GM11168 (cell line): ENCODE measurements around the gene TAGLN2.

Experiments used
- in situ Hi-C: fragments of 300-500 bp; cut with MboI; formaldehyde crosslinking; loops from one replicate; pipeline ENCODE4 v1.12.0; 2022; ENCODE audit warnings: low sequenced_read_pairs; ENCODE audit not compliant: unreplicated experiment

The TAGLN2 gene

GRCh38 chr1:159937054-159937750 is 11.9 kb upstream of the TAGLN2 start:
- in situ Hi-C loops = loop anchor here (5.0 kb wide), 1 partner anchor 70 kb away; no protein-coding TSS in a partner anchor

- in situ Hi-C loops = loop anchor here (5.0 kb wide), 1 partner anchor 71 kb away; no protein-coding TSS in a partner anchor
These were observed 11.1 kb upstream of the TAGLN2 start for GRCh38 chr1:159936273-159936904.

- in situ Hi-C loops = loop anchor here (5.0 kb wide), 1 partner anchor 72 kb away; no protein-coding TSS in a partner anchor
These were observed 10.5 kb upstream of the TAGLN2 start for GRCh38 chr1:159935719-159936272.

GRCh38 chr1:159935305-159935704 is 10.0 kb upstream of the TAGLN2 start:
- in situ Hi-C loops = loop anchor here (5.0 kb wide), 1 partner anchor 72 kb away; no protein-coding TSS in a partner anchor

GRCh38 chr1:159934136-159935039 is 9.1 kb upstream of the TAGLN2 start:
- in situ Hi-C loops = loop anchor here (5.0 kb wide), 1 partner anchor 73 kb away; no protein-coding TSS in a partner anchor

GRCh38 chr1:159933347-159933746 is 8.0 kb upstream of the TAGLN2 start:
- in situ Hi-C loops = no loop called here

GRCh38 chr1:159932296-159933285 is 7.3 kb upstream of the TAGLN2 start:
- in situ Hi-C loops = no loop called here

GRCh38 chr1:159931795-159932173 is 6.5 kb upstream of the TAGLN2 start:
- in situ Hi-C loops = no loop called here

GRCh38 chr1:159931101-159931794 is 5.9 kb upstream of the TAGLN2 start:
- in situ Hi-C loops = no loop called here

- in situ Hi-C loops = no loop called here
These were observed 5.3 kb upstream of the TAGLN2 start for GRCh38 chr1:159930634-159931033.

- in situ Hi-C loops = no loop called here
These were observed 4.9 kb upstream of the TAGLN2 start for GRCh38 chr1:159930216-159930615.

GRCh38 chr1:159929155-159930051 is 4.1 kb upstream of the TAGLN2 start:
- in situ Hi-C loops = no loop called here

GRCh38 chr1:159928491-159929050 is 3.3 kb upstream of the TAGLN2 start:
- in situ Hi-C loops = no loop called here

- in situ Hi-C loops = no loop called here
These were observed 2.6 kb upstream of the TAGLN2 start for GRCh38 chr1:159927849-159928431.

GRCh38 chr1:159927211-159927848 is 2.0 kb upstream of the TAGLN2 start:
- in situ Hi-C loops = no loop called here

GRCh38 chr1:159925719-159926078 is 392 bp upstream of the TAGLN2 start:
- in situ Hi-C loops = no loop called here
